SK-N-SH (cell line): ENCODE data around the gene MYORG. TPM values are rescaled to one million over a fixed set of nuclear protein-coding genes. Genes with fewer than 3 reads are reported as not detected.

Experiments
- CTCF ChIA-PET: fragments of 300-600, 350-600 bp; formaldehyde crosslinking; extraction: SDS; loops from one replicate; lab custom pipeline; 2021; lab: Yijun Ruan, JAX
- POLR2A ChIA-PET: fragments of 350-600 bp; sonication (Branson Sonifier 250); formaldehyde crosslinking; extraction: SDS; loops from one replicate; lab custom pipeline; 2020; ENCODE audit warnings: antibody characterized with exemption, inconsistent platforms; lab: Yijun Ruan, JAX
- DNase-seq: peaks from one replicate; pipeline ENCODE4 v3.0.0; 2012
- H2AFZ ChIP-seq: fragments of 200-600 bp; sonication (generic); 2 replicates; pipeline ENCODE4 v1.8.1; 2016; ENCODE audit warnings: antibody characterized with exemption, mild to moderate bottlenecking, low read depth
- H3F3A ChIP-seq: fragments of 200-600 bp; sonication (generic); replicated peaks from 2 replicates; pipeline ENCODE3; 2016; ENCODE audit warnings: antibody characterized with exemption, mild to moderate bottlenecking; ENCODE audit not compliant: insufficient read depth
- H3K27ac ChIP-seq, 2 experiments: fragments of 200-500 bp in 1 of 2; fragments of 200-600 bp in 1 of 2; sonication (Bioruptor generic) in 1 of 2; sonication (generic), shearing (Covaris generic) in 1 of 2; 2 replicates each; pipeline versions ENCODE4 v1.5.1 to v1.6.1; 2014 to 2016; ENCODE audit warnings: low read depth in 2 of 2, inconsistent platforms in 1 of 2, low read length in 1 of 2, mild to moderate bottlenecking in 1 of 2, mixed read lengths in 1 of 2
- H3K27me3 ChIP-seq: fragments of 200-600 bp; sonication (generic), shearing (Covaris generic); 2 replicates; pipeline ENCODE4 v1.6.1; 2016; ENCODE audit warnings: mixed run types; ENCODE audit not compliant: insufficient read depth
- H3K36me3 ChIP-seq, 2 experiments: fragments of 200-500 bp in 1 of 2; fragments of 200-600 bp in 1 of 2; sonication (Bioruptor generic) in 1 of 2; sonication (generic) in 1 of 2; replicated peaks in 1 of 2; 2 replicates each; pipeline versions ENCODE3 to v1.5.1; 2014 to 2016; ENCODE audit warnings: low read length in 1 of 2, mild to moderate bottlenecking in 1 of 2; ENCODE audit not compliant: insufficient read depth in 2 of 2, control insufficient read depth in 1 of 2
- H3K4me1 ChIP-seq, 2 experiments: fragments of 200-500 bp in 1 of 2; fragments of 200-600 bp in 1 of 2; sonication (Bioruptor generic) in 1 of 2; sonication (generic), shearing (Covaris generic) in 1 of 2; 2 replicates each; pipeline versions ENCODE4 v1.5.1 to v1.6.1; 2014 to 2016; ENCODE audit warnings: low read depth in 1 of 2, low read length in 1 of 2, mixed run types in 1 of 2; ENCODE audit not compliant: insufficient read depth in 2 of 2, control insufficient read depth in 1 of 2
- H3K4me2 ChIP-seq: fragments of 200-600 bp; sonication (generic), shearing (Covaris generic); 2 replicates; pipeline ENCODE4 v1.6.1; 2017; ENCODE audit warnings: mixed run types
- H3K4me3 ChIP-seq, 2 experiments: fragments of 200-500 bp in 1 of 2; fragments of 200-600 bp in 1 of 2; sonication (Bioruptor generic) in 1 of 2; sonication (generic), shearing (Covaris generic) in 1 of 2; 2 replicates each; pipeline versions ENCODE4 v1.5.1 to v1.8.1; 2014 to 2016; ENCODE audit warnings: low read depth in 2 of 2, inconsistent platforms in 1 of 2, low read length in 1 of 2, mild to moderate bottlenecking in 1 of 2, mixed read lengths in 1 of 2, moderate library complexity in 1 of 2
- H3K79me2 ChIP-seq: fragments of 200-600 bp; sonication (generic); 2 replicates; pipeline ENCODE4 v1.8.1; 2017; ENCODE audit warnings: mild to moderate bottlenecking; ENCODE audit not compliant: insufficient read depth
- H3K9ac ChIP-seq: fragments of 200-600 bp; sonication (generic); 2 replicates; pipeline ENCODE4 v1.6.1; 2017; ENCODE audit warnings: mixed run types
- H3K9me2 ChIP-seq: fragments of 200-600 bp; sonication (generic); 2 replicates; pipeline ENCODE4 v1.6.1; 2017; ENCODE audit warnings: mixed run types
- H3K9me3 ChIP-seq: fragments of 200-600 bp; sonication (generic); 2 replicates; pipeline ENCODE4 v1.6.1; 2017; ENCODE audit warnings: mixed run types, mild to moderate bottlenecking, moderate library complexity
- H4K20me1 ChIP-seq: fragments of 200-600 bp; sonication (generic); 2 replicates; pipeline ENCODE4 v1.6.1; 2017; ENCODE audit warnings: mild to moderate bottlenecking, mixed run types; ENCODE audit not compliant: insufficient read depth
- CHD2 ChIP-seq: fragments of 150-350 bp; IDR thresholded peaks from 2 replicates; pipeline ENCODE4 v1.6.1; 2018; ENCODE audit warnings: low read length; ENCODE audit not compliant: partially characterized antibody
- ELF1 ChIP-seq: IDR thresholded peaks from 2 replicates; pipeline ENCODE4 v1.4.0; 2012
- EP300 ChIP-seq, 2 experiments: IDR thresholded peaks; 2 replicates each; pipeline versions ENCODE4 v1.4.0 to v1.6.1; 2012; ENCODE audit warnings: borderline replicate concordance in 1 of 2, low read depth in 1 of 2, low read length in 1 of 2
- FOXM1 ChIP-seq: IDR thresholded peaks from 2 replicates; pipeline ENCODE4 v1.4.0; 2012; ENCODE audit warnings: low read depth, mild to moderate bottlenecking
- GABPA ChIP-seq: IDR thresholded peaks from 2 replicates; pipeline ENCODE4 v1.4.0; 2012; ENCODE audit warnings: low read depth, mild to moderate bottlenecking
- GATA2 ChIP-seq: sonication (generic); formaldehyde crosslinking; IDR thresholded peaks from 2 replicates; pipeline ENCODE4 v1.5.0; 2020; ENCODE audit warnings: mild to moderate bottlenecking, missing genetic modification reagents
- JUND ChIP-seq: IDR thresholded peaks from 2 replicates; pipeline ENCODE4 v1.4.0; 2012
- NRF1 ChIP-seq: IDR thresholded peaks from 2 replicates; pipeline ENCODE4 v1.6.1; 2012; ENCODE audit warnings: low read depth, mild to moderate bottlenecking, low read length
- POLR2AphosphoS5 ChIP-seq: IDR thresholded peaks from 2 replicates; pipeline ENCODE4 v1.6.1; 2012; ENCODE audit warnings: low read depth, low read length
- RFX5 ChIP-seq: IDR thresholded peaks from 2 replicates; pipeline ENCODE4 v1.6.1; 2012; ENCODE audit warnings: mild to moderate bottlenecking, improper control_type of control experiment, low read length
- RXRA ChIP-seq: IDR thresholded peaks from 2 replicates; pipeline ENCODE4 v1.4.0; 2012; ENCODE audit warnings: low read depth, mild to moderate bottlenecking, borderline replicate concordance
- SIN3A ChIP-seq: IDR thresholded peaks from 2 replicates; pipeline ENCODE4 v1.6.1; 2012; ENCODE audit warnings: low read depth, mild to moderate bottlenecking, low read length, moderate library complexity, borderline replicate concordance
- SMC3 ChIP-seq: IDR thresholded peaks from 2 replicates; pipeline ENCODE4 v1.6.1; 2012; ENCODE audit warnings: low read depth, low read length, improper control_type of control experiment
- TCF12 ChIP-seq: IDR thresholded peaks from 2 replicates; pipeline ENCODE4 v1.4.0; 2012
- YY1 ChIP-seq: IDR thresholded peaks from 2 replicates; pipeline ENCODE4 v1.4.0; 2012; ENCODE audit warnings: low read depth, mild to moderate bottlenecking
- WGBS: methylation state at CpG from one replicate; pipeline ENCODE4 v1.1.6; 2017; ENCODE audit warnings: low lambda C conversion rate; 5-methylcytosine and 5-hydroxymethylcytosine counted together
- polyA plus RNA-seq, 3 experiments: library from polyadenylated mRNA; depleted of rRNA; stranded (reverse); fragments of >200 nt; gene quantifications; 2 replicates each; pipeline ENCODE4 v1.2.3, GENCODE V29; 2012
- TF ChIP-seq, protein P1 (sequence below): IDR thresholded peaks from 2 replicates; pipeline ENCODE4 v1.4.0; 2012; ENCODE audit warnings: low read depth
- TF ChIP-seq, protein P2 (sequence below): IDR thresholded peaks from 2 replicates; pipeline ENCODE4 v1.4.0; 2012; ENCODE audit warnings: low read depth, borderline replicate concordance
- TF ChIP-seq, protein P3 (sequence below): IDR thresholded peaks from 2 replicates; pipeline ENCODE4 v1.4.0; 2012; ENCODE audit warnings: low read depth, borderline replicate concordance
- TF ChIP-seq, protein P4 (sequence below): fragments of 150-350 bp; IDR thresholded peaks from 2 replicates; pipeline ENCODE4 v1.6.1; 2016; ENCODE audit warnings: mild to moderate bottlenecking, low read depth, low read length

Gene MYORG
- polyA plus RNA-seq, 1 of the 3 experiments (the other 2 are of a cell fraction) = 1.1 TPM

DNA sequence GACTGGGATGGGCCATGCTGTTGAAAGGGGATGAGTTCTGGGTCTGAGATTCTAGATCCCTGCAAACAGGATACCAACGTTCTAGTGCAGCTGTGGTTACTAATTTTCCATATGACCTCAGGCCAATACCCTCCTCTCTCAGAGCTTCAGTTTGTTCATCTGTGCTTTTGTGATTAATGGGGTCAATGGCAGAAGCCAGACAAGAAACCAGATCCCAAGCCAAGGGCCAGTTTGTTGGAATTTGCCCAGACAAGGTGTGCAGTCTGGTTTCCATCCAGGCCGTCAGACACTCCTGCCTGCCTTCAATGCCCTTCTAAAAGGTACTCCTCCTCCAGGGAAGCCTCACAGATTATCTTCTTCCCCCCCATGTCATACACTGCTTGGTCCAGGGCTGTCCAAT lies 11.4 kb downstream of the MYORG start:
- H3K79me2 ChIP-seq = no peaks in the 10 kb centered on the region
- no peak overlapping the region for H3K4me2 ChIP-seq
- no peak overlapping the region for H3K4me3 ChIP-seq
- WGBS = 51% methylated on average over 2 of the region's 2 CpGs
- ChIA-PET CTCF (interaction anchor here (1.0 to 2.1 kb wide), 4 partner anchors 8 to 238 kb away, joined by 3 to 6 read pairs (median 4); no protein-coding TSS in a partner anchor), POLR2A (no interaction called here)
- peaks cover 0 to 4% of the 10 kb centered on the region in 2 experiments; a peak in 2 of 4 replicates for H3K4me1 ChIP-seq
- TF ChIP-seq ELF1 (no peak), RXRA (no peak), SMC3 (no peak), RFX5 (no peak), CHD2 (no peak), GATA2 (CRISPR knock-in tag) (no peak), YY1 (no peak), POLR2AphosphoS5 (no peak), FOXM1 (no peak), NRF1 (no peak), EP300 (IDR thresholded peaks at IDR 0.05; ENCODE audit: borderline replicate concordance in 1 of 2, low read depth in 1 of 2, low read length in 1 of 2) (no peak), GABPA (no peak)
- TF ChIP-seq, protein P1, sequence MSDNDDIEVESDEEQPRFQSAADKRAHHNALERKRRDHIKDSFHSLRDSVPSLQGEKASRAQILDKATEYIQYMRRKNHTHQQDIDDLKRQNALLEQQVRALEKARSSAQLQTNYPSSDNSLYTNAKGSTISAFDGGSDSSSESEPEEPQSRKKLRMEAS = no peak
- TF ChIP-seq, protein P2, sequence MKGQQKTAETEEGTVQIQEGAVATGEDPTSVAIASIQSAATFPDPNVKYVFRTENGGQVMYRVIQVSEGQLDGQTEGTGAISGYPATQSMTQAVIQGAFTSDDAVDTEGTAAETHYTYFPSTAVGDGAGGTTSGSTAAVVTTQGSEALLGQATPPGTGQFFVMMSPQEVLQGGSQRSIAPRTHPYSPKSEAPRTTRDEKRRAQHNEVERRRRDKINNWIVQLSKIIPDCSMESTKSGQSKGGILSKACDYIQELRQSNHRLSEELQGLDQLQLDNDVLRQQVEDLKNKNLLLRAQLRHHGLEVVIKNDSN = no peak
- no peaks in the 10 kb centered on the region for H3F3A ChIP-seq
- H3K9me2 ChIP-seq = no peaks in the 10 kb centered on the region
- no peak overlapping the region for H3K27ac ChIP-seq
- peaks cover 0 to 2% of the 10 kb centered on the region in 2 experiments for H3K36me3 ChIP-seq
- H2AFZ ChIP-seq = no peak overlapping the region
- H4K20me1 ChIP-seq = no peaks in the 10 kb centered on the region
- H3K27me3 ChIP-seq = no peaks in the 10 kb centered on the region
- H3K9ac ChIP-seq = no peak overlapping the region
- DNase-seq = no peak
- H3K9me3 ChIP-seq = no peaks in the 10 kb centered on the region

DNA sequence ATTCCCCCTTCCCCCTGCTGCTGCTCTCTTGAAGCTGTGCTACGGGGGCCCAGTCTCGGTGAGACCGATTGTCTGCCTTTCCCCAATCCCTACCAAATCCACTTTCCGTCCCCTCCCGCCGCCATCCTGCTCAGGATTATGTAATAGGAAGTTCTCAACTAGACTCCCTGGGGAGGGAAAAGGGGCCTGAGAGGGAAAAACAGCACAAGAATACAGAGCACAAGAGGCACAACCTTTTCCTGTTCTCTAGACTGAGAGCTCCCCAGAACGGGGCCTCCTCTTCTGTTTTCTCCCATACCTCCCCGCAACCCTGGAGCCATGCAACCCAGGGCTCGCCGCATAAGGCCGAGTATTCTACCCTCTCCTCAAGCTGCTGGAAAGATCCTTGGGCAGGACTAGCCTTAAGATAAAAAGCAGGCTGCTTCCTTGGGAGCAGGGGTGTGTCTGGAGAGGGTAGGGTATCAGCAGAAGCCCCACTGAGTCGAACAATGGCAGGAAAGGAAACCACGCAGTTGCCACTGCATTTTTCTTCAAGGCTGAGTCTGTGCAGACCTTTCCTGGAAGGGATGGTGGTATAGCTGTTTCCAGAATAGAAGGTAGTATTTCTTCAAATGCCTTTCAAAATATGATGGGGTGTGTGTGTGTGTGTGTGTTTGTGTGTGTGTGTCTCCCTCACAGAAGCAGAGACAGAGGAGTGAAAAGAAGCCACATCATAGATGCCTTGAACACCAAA lies 12.9 kb downstream of the MYORG start:
- H3K27me3 ChIP-seq = no peaks in the 10 kb centered on the region
- H4K20me1 ChIP-seq = no peaks in the 10 kb centered on the region
- no peak overlapping the region for H3K4me2 ChIP-seq
- H3K9ac ChIP-seq = no peak overlapping the region
- ChIA-PET POLR2A (no interaction called here), CTCF (interaction anchor here (0.8 to 2.1 kb wide), 5 partner anchors 9 to 122 kb away, joined by 3 to 6 read pairs (median 3); no protein-coding TSS in a partner anchor)
- no peaks in the 10 kb centered on the region for H3K79me2 ChIP-seq
- H3F3A ChIP-seq = no peaks in the 10 kb centered on the region
- DNase-seq = no peak
- no peaks in the 10 kb centered on the region for H3K9me2 ChIP-seq
- WGBS = 90% methylated on average over 13 of the region's 13 CpGs
- TF ChIP-seq ELF1 (no peak), GABPA (no peak), SIN3A (no peak), RXRA (no peak), JUND (no peak), EP300 (IDR thresholded peaks at IDR 0.05; ENCODE audit: borderline replicate concordance in 1 of 2, low read depth in 1 of 2, low read length in 1 of 2) (no peak), NRF1 (no peak), YY1 (no peak), GATA2 (CRISPR knock-in tag) (no peak), SMC3 (no peak), TCF12 (no peak)
- TF ChIP-seq, protein P3, sequence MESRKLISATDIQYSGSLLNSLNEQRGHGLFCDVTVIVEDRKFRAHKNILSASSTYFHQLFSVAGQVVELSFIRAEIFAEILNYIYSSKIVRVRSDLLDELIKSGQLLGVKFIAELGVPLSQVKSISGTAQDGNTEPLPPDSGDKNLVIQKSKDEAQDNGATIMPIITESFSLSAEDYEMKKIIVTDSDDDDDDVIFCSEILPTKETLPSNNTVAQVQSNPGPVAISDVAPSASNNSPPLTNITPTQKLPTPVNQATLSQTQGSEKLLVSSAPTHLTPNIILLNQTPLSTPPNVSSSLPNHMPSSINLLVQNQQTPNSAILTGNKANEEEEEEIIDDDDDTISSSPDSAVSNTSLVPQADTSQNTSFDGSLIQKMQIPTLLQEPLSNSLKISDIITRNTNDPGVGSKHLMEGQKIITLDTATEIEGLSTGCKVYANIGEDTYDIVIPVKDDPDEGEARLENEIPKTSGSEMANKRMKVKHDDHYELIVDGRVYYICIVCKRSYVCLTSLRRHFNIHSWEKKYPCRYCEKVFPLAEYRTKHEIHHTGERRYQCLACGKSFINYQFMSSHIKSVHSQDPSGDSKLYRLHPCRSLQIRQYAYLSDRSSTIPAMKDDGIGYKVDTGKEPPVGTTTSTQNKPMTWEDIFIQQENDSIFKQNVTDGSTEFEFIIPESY = no peak
- TF ChIP-seq, protein P4, sequence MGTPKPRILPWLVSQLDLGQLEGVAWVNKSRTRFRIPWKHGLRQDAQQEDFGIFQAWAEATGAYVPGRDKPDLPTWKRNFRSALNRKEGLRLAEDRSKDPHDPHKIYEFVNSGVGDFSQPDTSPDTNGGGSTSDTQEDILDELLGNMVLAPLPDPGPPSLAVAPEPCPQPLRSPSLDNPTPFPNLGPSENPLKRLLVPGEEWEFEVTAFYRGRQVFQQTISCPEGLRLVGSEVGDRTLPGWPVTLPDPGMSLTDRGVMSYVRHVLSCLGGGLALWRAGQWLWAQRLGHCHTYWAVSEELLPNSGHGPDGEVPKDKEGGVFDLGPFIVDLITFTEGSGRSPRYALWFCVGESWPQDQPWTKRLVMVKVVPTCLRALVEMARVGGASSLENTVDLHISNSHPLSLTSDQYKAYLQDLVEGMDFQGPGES = no peak
- no peaks in the 10 kb centered on the region for H3K36me3 ChIP-seq
- H3K4me3 ChIP-seq = no peak overlapping the region
- no peaks in the 10 kb centered on the region for H3K9me3 ChIP-seq
- H3K27ac ChIP-seq = no peak overlapping the region
- peaks cover 0 to 4% of the 10 kb centered on the region in 2 experiments; a peak in 2 of 4 replicates for H3K4me1 ChIP-seq
- H2AFZ ChIP-seq = no peak overlapping the region
